HTERT RPE-1 (cell line): ENCODE measurements around the gene SLC33A1.
"Not testable (repeated sequence)": the region's sequence is repeated elsewhere in the genome, so short reads cannot be mapped to it uniquely, and the experiment has no call there.

Source experiments
- in situ Hi-C: fragments of 300-500 bp; cut with MboI; formaldehyde crosslinking; loops from 4 replicates; pipeline ENCODE4 v1.14.3; 2020; ENCODE audit warnings: low sequenced_read_pairs

Gene SLC33A1

GRCh38 chr3:155854141-155854940, at the start of gene SLC33A1:
Gene SLC33A1 (minus strand): TSS chr3:155854427. CDS start chr3:155853997, 430 bp downstream.
- in situ Hi-C loops: no loop called here

GRCh38 chr3:155895379-155895900, 41.2 kb upstream of the SLC33A1 start:
- in situ Hi-C loops: no loop called here

- in situ Hi-C loops: no loop called here
Observed at GRCh38 chr3:155891321-155891720, 37.1 kb upstream of the SLC33A1 start.

- in situ Hi-C loops: no loop called here
Observed at GRCh38 chr3:155890671-155891190, 36.5 kb upstream of the SLC33A1 start.

- in situ Hi-C loops: no loop called here
Observed at GRCh38 chr3:155889952-155890351, 35.7 kb upstream of the SLC33A1 start.

GRCh38 chr3:155889212-155889611, 35.0 kb upstream of the SLC33A1 start:
- in situ Hi-C loops: no loop called here

GRCh38 chr3:155886915-155887314, 32.7 kb upstream of the SLC33A1 start:
- in situ Hi-C loops: no loop called here

- in situ Hi-C loops: not testable (repeated sequence)
Observed at GRCh38 chr3:155886348-155886747, 32.1 kb upstream of the SLC33A1 start.

- in situ Hi-C loops: no loop called here
Observed at GRCh38 chr3:155885292-155885691, 31.1 kb upstream of the SLC33A1 start.

- in situ Hi-C loops: no loop called here
Observed at GRCh38 chr3:155884292-155884691, 30.1 kb upstream of the SLC33A1 start.

- in situ Hi-C loops: no loop called here
Observed at GRCh38 chr3:155880286-155880685, 26.1 kb upstream of the SLC33A1 start.

GRCh38 chr3:155876503-155876902, 22.3 kb upstream of the SLC33A1 start:
- in situ Hi-C loops: no loop called here

- in situ Hi-C loops: no loop called here
Observed at GRCh38 chr3:155876037-155876436, 21.8 kb upstream of the SLC33A1 start.

GRCh38 chr3:155872904-155873646, 18.8 kb upstream of the SLC33A1 start:
- in situ Hi-C loops: no loop called here

- in situ Hi-C loops: no loop called here
Observed at GRCh38 chr3:155871746-155872158, 17.5 kb upstream of the SLC33A1 start.

GRCh38 chr3:155870945-155871745, 16.9 kb upstream of the SLC33A1 start:
- in situ Hi-C loops: no loop called here

GRCh38 chr3:155870133-155870944, 16.1 kb upstream of the SLC33A1 start, which contains the start of gene GMPS:
Gene GMPS (plus strand): TSS chr3:155870650. CDS start chr3:155870871, 221 bp downstream.
- in situ Hi-C loops: no loop called here

- in situ Hi-C loops: no loop called here
Observed at GRCh38 chr3:155869691-155870090, 15.5 kb upstream of the SLC33A1 start.

GRCh38 chr3:155863072-155863784, 9.0 kb upstream of the SLC33A1 start:
- in situ Hi-C loops: no loop called here
